GM19238 (cell line): ENCODE measurements around the gene POLR2J.

ENCODE experiments used
- DNase-seq: peaks from one replicate; pipeline ENCODE4 v3.0.0; 2011; ENCODE audit warnings: low spot score; ENCODE audit not compliant: insufficient read length

Gene POLR2J

GRCh38 chr7:102444961-102445673 is 33.6 kb downstream of the POLR2J start:
- no peak for DNase-seq

- DNase-seq: no peak
These were observed 38.5 kb downstream of the POLR2J start for GRCh38 chr7:102439963-102440795.

GRCh38 chr7:102436118-102436517 is 42.6 kb downstream of the POLR2J start:
- no peak for DNase-seq

- DNase-seq: no peak
These were observed 44.7 kb downstream of the POLR2J start for GRCh38 chr7:102434039-102434486.

- DNase-seq: peak; percentile 84
These were observed 45.3 kb downstream of the POLR2J start, which contains the start of gene ORAI2 for GRCh38 chr7:102433219-102434038. Gene ORAI2 (plus strand): TSS chr7:102433575. CDS start chr7:102438957, 5,382 bp downstream.

GRCh38 chr7:102432442-102433218 is 46.1 kb downstream of the POLR2J start:
- no peak for DNase-seq

- no peak for DNase-seq
These were observed 47.0 kb downstream of the POLR2J start for GRCh38 chr7:102431617-102432298.

- no peak for DNase-seq
These were observed 49.4 kb downstream of the POLR2J start for GRCh38 chr7:102429141-102429899.

GRCh38 chr7:102427019-102427405 is 51.7 kb downstream of the POLR2J start:
- DNase-seq: no peak

GRCh38 chr7:102426268-102427018 is 52.3 kb downstream of the POLR2J start:
- peak; percentile 82 for DNase-seq

- peak; percentile 75 for DNase-seq
These were observed 53.0 kb downstream of the POLR2J start for GRCh38 chr7:102425639-102426267.

GRCh38 chr7:102424787-102425218 is 53.9 kb downstream of the POLR2J start:
- DNase-seq: no peak

GRCh38 chr7:102424129-102424551 is 54.6 kb downstream of the POLR2J start:
- no peak for DNase-seq
